ENCODE results near the gene ENO2.
"Not testable (repeated sequence)": the region's sequence is repeated elsewhere in the genome, so short reads cannot be mapped to it uniquely, and the experiment has no call there.

DNA sequence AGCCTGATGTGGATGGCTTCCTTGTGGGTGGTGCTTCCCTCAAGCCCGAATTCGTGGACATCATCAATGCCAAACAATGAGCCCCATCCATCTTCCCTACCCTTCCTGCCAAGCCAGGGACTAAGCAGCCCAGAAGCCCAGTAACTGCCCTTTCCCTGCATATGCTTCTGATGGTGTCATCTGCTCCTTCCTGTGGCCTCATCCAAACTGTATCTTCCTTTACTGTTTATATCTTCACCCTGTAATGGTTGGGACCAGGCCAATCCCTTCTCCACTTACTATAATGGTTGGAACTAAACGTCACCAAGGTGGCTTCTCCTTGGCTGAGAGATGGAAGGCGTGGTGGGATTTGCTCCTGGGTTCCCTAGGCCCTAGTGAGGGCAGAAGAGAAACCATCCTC lies 44.1 kb upstream of the ENO2 start:
- TF ChIP-seq, protein P1, sequence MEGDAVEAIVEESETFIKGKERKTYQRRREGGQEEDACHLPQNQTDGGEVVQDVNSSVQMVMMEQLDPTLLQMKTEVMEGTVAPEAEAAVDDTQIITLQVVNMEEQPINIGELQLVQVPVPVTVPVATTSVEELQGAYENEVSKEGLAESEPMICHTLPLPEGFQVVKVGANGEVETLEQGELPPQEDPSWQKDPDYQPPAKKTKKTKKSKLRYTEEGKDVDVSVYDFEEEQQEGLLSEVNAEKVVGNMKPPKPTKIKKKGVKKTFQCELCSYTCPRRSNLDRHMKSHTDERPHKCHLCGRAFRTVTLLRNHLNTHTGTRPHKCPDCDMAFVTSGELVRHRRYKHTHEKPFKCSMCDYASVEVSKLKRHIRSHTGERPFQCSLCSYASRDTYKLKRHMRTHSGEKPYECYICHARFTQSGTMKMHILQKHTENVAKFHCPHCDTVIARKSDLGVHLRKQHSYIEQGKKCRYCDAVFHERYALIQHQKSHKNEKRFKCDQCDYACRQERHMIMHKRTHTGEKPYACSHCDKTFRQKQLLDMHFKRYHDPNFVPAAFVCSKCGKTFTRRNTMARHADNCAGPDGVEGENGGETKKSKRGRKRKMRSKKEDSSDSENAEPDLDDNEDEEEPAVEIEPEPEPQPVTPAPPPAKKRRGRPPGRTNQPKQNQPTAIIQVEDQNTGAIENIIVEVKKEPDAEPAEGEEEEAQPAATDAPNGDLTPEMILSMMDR (IDR thresholded peaks at IDR 0.05), result not testable (repeated sequence)
- not testable (repeated sequence) for TF ChIP-seq POLR2AphosphoS5 (IDR thresholded peaks at IDR 0.05; ENCODE audit: low read depth, low read length); EP300 (IDR thresholded peaks at IDR 0.05; ENCODE audit: borderline replicate concordance in 1 of 2, low read depth in 1 of 2, low read length in 1 of 2); CHD2 (IDR thresholded peaks at IDR 0.05; ENCODE audit: low read length, partially characterized antibody); RAD21 (IDR thresholded peaks at IDR 0.05; ENCODE audit: low read length); FOXM1 (IDR thresholded peaks at IDR 0.05; ENCODE audit: low read depth); EZH2phosphoT487 (IDR thresholded peaks at IDR 0.05; ENCODE audit: borderline replicate concordance, low read depth); RFX5 (IDR thresholded peaks at IDR 0.05; ENCODE audit: low read length); REST (IDR thresholded peaks at IDR 0.05; ENCODE audit: low read depth, low read length); TAF1 (IDR thresholded peaks at IDR 0.05; ENCODE audit: borderline replicate concordance, low read depth, low read length)
- TF ChIP-seq, protein P2, sequence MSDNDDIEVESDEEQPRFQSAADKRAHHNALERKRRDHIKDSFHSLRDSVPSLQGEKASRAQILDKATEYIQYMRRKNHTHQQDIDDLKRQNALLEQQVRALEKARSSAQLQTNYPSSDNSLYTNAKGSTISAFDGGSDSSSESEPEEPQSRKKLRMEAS (IDR thresholded peaks at IDR 0.05; ENCODE audit: low read depth), result not testable (repeated sequence)

All from SK-N-SH (cell line).